GM13976 (cell line): Measurements from ENCODE around the gene KCNQ1.

Experiments
- DNase-seq: peaks from one replicate; pipeline ENCODE4 v3.0.0; 2012; ENCODE audit warnings: low spot score
- CTCF ChIP-seq: IDR thresholded peaks from 2 replicates; pipeline ENCODE4 v1.5.1; 2012; ENCODE audit warnings: borderline replicate concordance, mild to moderate bottlenecking; ENCODE audit not compliant: insufficient read depth; ENCODE audit errors: extremely low read depth, missing control alignments, control extremely low read depth
- in situ Hi-C: fragments of 300-500 bp; cut with MboI; formaldehyde crosslinking; loops from one replicate; pipeline ENCODE4 v1.12.0; 2022; ENCODE audit warnings: low sequenced_read_pairs, mixed read lengths, inconsistent platforms; ENCODE audit not compliant: unreplicated experiment

The KCNQ1 gene

GRCh38 chr11:2508793-2509192 is 64.0 kb downstream of the KCNQ1 start:
- no peak for DNase-seq
- TF ChIP-seq CTCF: no peak
- in situ Hi-C loops: no loop called here

GRCh38 chr11:2509481-2510001 is 64.7 kb downstream of the KCNQ1 start:
- no peak for TF ChIP-seq CTCF
- DNase-seq: no peak
- in situ Hi-C loops: no loop called here

GRCh38 chr11:2510626-2511402 is 66.0 kb downstream of the KCNQ1 start:
- DNase-seq: no peak
- no peak for TF ChIP-seq CTCF
- in situ Hi-C loops: no loop called here

- TF ChIP-seq CTCF: no peak
- in situ Hi-C loops: no loop called here
Measured at GRCh38 chr11:2511421-2512369, 66.9 kb downstream of the KCNQ1 start.

GRCh38 chr11:2512431-2513407 is 67.9 kb downstream of the KCNQ1 start:
- TF ChIP-seq CTCF: no peak
- DNase-seq: no peak
- in situ Hi-C loops: no loop called here

More at GRCh38 chr11:2511421-2512369, 66.9 kb downstream of the KCNQ1 start:
- DNase-seq: peak; percentile 31
